ENCODE data around the gene TAB2. TPM values are rescaled to one million over a fixed set of nuclear protein-coding genes. Genes with fewer than 3 reads are reported as not detected.

TAB2 gene
- total and polyA plus RNA-seq, 2 of the 8 experiments (the other 6 are each of a cell fraction or from before 2014, with no cell fraction given) = 40.4 to 63.0 TPM

GRCh38 chr6:149324428-149324827, 6.9 kb downstream of the TAB2 start (continued):
- TF ChIP-seq TBP (IDR thresholded peaks at IDR 0.05; ENCODE audit: low read depth, low read length) = no peak
